HT1080 (cell line): Measurements from ENCODE around the gene AIF1. TPM values are rescaled to one million over a fixed set of nuclear protein-coding genes. Genes with fewer than 3 reads are reported as not detected.
A peak's percentile ranks its signal among the peaks of the same experiment; 100 is the strongest.
"Not testable (repeated sequence)": the region's sequence is repeated elsewhere in the genome, so short reads cannot be mapped to it uniquely, and the experiment has no call there.

ENCODE experiments used
- DNase-seq: peaks from one replicate; pipeline ENCODE4 v3.0.0-alpha.2; 2015; ENCODE audit warnings: low read depth
- total RNA-seq: library from RNA; depleted of rRNA; stranded (reverse); fragments of >200 nt; shearing (Covaris generic); gene quantifications from 2 replicates; pipeline ENCODE4 v1.2.3, GENCODE V29; 2014

Gene AIF1
- total RNA-seq, 1 experiment from 2014 or later: not detected

DNA sequence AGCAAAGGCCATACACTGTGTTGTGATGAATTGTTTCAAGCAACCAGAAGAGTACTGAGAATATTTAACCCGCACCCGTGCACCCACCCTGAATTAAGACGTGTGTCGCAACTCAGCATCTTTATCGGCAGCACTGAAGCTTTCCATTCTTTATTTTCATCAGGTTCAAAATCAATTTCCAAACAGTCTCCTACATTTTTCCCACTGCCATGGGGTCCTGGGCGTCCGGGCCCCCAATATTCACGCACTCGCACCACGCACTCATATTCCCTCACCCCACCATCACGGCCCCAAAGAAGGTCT, 34.6 kb upstream of the AIF1 start:
- no peak for DNase-seq

DNA sequence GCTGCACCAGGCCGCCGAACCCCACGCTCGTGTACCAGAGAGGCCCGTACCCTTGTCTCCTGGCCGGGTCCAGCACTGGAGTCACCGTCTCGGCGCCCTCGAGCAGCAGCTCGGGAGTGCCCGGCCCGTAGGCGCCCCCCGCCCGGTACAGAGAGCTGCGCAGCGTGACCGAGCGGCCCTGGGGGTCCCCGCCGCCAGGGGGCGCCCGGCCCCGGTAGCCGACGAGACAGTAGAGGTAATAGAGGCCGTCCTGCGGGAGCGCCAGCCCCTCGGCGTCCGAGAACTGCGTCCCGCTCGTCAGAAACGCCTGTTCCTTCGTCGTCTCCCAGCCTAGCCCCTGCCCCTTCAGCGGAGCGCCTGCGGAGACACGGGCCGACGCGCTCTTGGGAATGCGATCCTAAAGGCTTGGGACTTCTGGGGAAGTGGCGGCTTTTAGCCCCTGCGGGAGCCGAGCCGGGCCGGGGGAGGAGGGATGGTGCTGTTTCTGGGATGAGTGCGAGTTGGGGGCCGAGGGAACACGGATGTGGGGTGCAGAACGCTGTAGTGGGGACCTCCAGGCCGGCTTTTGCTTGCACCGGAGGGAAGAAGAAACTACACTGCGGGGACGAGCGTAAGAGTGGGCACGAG, 34.1 kb upstream of the AIF1 start:
- peak; percentile 73 for DNase-seq

DNA sequence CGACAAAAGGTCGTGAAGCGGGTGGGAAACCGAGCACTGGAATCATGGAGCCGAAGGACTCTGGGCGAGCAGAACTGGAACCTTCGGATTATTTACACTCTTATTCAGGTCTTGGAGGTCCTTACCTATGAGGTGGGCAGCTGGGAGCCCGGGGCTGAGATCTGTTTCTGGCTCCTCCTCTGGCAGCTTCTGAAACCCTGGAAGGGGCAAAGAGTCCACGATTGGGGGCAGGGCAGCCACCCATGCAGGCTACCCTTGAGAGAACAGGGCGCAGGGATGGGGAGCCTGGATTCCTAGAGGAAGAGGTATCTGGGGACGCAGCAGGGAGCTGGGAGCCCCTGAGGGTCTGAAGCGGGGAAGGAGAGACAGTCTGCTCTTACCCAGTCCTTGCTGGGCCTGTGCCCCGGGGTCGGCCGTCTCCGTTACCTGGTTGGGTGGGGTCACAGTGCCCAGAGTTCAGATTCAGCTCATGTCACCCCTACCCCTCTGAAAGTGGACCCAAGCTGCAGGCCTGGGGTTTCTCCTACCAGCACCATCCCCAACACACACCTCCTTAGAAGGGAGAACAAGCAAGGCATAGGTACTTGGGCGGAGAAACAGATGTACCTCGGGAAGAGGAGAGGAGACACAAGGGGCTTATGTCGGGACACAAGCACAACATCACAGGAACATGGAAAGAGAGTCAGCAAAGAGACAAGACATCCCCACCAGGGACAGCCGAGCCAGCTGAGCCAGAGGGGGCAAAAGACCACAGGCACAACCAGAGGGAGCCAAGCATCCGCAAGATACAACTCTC, 33.4 kb upstream of the AIF1 start:
- no peak for DNase-seq

DNA sequence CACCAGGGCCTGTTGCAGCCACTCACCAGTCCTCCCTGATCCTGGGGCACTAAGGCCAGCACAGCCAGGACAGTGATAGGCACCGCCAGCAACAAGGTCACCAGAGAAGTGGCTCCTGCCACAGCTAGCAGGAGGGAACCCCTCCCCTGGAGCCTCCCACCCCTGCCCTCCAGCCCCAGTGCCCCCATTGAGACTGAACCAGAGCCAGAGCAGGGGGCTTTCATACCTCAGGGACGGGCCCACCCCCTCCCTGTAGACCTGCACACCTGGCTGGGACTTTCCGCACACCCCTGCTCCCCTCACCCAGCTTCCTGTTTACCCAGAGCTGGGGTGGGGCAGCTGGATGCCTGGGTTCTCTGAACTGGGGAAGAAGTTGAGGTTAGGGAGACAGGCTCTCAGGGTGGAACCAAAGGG, 32.8 kb upstream of the AIF1 start, which contains the start of gene LTB:
LTB (minus strand) TSS at position 195 of the 414 bp plus-strand sequence; CDS start at position 188, 7 bp downstream.
- no peak for DNase-seq

DNA sequence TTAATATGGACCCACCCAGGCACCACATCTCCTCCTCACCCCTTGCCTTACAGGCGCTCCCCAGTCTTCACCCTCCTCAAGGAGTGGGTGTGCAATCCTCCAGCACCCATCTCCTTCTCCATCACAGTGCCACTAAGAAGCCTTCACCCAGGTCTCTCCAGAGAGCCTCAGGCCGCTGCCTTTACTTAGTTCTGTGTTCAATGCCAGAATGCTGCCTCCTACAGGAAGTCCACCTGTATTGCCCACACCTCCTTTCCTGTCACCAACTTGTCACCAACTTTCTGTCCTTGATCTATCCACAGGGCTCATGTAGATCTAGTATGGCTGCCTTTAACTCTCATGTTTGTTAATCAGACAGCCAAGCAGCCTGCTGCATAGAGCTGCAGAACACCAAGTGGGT, 29.5 kb upstream of the AIF1 start:
- DNase-seq: no peak

DNA sequence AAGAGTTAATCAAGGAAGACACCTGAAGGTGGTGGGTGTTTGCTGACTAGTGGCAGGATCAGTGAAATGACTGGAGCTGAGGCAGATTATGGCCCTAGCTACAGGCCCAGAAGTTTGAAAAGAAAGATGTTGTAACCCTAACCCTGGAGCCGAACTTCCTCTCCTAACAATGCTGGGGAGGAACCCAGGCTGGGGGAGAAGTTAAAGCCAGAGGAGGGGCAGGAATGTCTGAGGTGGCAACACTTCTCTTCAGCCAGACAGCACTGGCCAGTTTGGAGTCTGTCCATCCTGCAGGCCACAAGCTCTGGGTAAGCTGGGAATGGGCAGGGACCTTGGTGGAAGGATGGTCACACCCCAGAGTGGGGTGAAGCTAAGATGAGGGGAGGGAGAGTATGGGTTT, 29.0 kb upstream of the AIF1 start, which contains the start of gene LST1:
LST1 (plus strand) TSS at position 270 of the 400 bp plus-strand sequence. CDS start 1,023 bp downstream, outside the sequence.
- no peak for DNase-seq

DNA sequence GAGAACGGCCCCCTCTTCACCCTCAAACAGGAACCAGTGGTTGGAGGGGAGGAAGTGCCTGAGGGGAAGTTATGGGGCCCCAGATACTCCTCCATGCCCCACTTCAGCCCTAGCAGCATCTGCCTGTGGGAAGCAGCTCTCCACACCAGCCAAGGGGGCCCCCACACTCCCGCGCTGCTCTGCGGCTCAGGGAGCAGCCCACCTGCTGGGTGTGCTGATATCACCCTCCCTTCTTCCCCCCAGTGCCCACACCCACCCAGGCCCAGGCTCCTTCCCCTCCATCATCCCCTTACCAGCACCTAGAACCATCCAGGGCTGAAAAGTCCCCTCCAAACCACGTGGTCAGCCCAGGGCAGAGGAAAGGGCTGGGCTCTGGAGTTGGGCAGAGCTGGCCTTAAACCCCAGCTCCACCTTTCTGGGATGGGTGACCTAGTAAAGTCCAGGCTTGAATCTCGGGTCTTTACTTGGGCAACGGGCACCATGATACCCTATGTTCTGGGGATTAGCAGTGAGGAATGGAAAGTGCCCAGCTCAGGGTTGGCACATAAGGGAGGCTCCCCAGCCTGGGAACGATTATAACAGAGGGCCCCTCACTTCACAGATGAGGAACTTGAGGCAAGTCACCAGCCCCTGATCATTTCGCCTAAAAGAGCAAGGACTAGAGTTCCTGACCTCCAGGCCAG, 28.3 kb upstream of the AIF1 start:
- DNase-seq: no peak

DNA sequence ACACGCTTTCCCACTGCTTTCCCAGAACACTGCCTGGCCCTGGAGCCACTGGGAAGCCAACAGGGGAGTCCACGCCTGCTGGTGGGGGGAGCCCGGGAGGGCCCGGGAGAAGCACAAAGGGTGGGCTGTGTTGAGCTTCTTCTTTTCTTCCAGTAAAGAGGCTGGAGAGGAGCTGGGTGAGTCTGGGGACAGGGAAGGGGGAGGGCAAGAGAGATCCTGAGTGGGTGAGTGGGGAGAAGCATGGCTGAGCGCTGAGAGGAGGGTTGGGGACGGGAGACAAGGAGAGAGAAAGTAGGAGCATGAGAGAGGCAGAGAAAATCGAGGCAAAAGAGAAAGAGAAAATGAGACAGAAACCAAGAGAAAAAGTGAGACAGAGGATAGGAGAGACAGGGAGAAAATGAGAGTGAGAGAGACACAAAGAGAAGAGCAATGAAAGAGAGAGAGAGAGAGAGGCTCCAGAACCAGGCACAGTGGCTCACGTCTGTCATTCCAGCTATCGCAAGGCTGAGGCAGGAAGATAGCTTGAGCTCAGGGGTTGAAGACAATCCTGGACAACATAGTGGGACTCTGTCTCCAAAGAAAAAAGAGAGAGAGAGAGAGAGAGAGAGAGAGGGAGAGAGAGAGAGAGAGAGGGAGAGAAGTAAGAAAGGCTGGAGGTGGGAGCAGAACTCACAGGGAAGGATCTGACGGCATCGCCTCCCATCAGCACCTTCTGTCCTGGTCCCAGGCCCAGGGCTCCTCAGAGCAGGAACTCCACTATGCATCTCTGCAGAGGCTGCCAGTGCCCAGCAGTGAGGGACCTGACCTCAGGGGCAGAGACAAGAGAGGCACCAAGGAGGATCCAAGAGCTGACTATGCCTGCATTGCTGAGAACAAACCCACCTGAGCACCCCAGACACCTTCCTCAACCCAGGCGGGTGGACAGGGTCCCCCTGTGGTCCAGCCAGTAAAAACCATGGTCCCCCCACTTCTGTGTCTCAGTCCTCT, 26.9 kb upstream of the AIF1 start:
- no peak for DNase-seq

DNA sequence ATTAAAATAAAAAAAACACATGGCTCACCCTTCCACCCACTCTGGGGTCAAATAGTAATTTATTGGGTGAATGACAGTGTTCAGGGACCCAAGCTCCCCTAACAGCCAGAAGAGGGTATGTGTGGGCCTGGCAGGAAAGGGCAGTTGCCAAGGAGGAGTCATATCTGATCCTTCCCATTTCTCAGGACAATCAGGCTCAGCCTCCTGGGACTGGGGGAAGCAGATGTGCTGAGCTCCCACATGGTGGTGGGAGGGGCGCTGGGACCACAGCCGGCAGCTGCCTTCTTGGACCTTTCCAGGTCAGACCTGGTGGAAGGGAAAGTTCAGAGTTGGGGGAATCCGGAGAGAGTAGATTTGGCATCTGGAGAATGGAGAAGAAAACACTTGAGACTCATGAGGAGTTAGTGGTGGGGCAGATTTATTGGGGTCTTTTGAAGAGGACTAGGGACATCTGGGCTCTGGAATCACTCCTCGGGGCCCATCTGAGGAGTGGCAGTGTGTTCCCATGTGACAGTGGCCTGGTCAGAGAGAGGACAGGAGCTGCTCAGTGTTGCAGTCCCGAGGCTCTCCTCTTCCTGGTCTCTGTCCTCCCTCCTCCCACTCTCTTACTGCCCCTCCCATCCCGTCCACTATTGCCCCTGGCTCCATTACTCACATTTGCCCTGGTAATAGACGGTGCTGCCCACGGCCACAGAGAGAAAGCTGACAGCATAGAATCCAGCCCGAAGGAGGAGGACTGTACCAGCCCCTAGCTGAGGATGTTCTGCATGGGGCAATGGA, 26.0 kb upstream of the AIF1 start:
- DNase-seq: no peak

DNA sequence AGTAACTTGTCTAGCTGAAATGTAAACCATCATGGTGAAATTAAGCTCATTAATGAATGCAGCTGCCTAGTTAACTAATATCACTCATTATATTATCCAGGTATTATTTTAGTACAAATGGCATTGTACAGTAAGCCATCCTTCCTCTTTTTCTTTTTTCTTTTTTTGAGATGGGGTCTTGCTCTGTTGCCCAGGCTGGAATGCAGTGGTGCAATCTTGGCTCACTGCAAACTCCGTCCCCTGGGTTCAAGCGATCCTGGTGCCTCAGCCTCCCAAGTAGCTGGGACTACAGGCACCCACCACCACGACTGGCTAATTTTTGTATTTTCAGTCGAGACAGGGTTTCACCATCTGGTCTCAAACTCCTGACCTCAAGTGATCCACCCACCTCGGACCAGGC, 24.3 kb upstream of the AIF1 start:
- not testable (repeated sequence) for DNase-seq

DNA sequence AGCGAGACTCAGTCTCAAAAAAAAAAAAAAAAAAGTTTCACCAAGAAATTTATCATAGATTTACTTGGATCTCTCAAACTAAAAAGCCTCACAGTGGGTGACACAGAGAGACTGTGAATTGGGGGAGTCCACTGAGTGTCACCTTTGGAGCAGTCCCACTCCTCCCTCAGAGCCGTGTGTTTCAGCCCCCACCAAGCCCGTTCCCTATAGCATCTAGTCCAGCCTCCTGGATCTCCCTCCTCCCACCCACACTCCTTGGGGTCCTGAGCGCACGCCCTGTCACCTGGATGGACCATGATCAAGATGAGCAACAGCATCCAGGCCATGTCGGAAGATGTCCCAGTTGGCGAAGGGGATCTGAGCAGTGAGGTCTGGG, 22.6 kb upstream of the AIF1 start:
- no peak for DNase-seq

DNA sequence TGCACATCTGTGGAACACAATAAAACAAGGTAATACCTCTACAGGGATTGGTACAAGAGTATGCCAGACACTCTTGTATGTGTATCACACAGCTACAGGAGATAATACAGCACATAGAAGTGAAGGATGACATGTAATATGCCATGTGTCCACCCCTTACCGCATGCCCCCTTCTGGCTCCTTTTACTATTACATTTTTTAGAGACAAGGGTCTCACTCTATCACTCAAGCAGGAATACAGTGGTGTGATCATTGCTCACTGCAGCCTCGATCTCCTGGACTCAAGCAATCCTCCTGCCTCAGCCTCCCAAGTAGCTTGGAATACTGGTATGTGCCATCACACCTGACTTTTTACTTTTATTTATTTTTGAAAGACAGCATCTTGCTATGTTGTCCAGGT, 18.0 kb upstream of the AIF1 start:
- DNase-seq: peak; percentile 48

DNA sequence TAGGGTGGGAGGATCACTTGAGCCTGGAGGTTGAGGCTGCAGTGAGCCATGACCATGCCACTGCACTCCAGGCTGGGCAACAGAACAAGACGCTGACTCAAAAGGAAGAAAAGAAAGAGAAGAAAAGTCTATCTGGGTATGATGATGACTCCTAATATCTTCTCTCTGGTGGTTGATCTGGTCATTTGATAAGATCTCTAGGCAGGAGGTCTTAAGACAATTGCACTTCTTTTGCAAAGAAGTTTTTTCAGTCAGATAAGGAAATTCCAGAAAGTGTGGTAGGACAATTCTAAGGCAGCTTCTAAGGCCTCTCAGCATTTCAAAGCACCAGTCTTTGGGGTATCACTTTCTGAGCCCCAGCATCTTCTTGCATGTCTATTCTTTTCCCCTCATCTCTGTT, 7.7 kb upstream of the AIF1 start:
- no peak for DNase-seq

DNA sequence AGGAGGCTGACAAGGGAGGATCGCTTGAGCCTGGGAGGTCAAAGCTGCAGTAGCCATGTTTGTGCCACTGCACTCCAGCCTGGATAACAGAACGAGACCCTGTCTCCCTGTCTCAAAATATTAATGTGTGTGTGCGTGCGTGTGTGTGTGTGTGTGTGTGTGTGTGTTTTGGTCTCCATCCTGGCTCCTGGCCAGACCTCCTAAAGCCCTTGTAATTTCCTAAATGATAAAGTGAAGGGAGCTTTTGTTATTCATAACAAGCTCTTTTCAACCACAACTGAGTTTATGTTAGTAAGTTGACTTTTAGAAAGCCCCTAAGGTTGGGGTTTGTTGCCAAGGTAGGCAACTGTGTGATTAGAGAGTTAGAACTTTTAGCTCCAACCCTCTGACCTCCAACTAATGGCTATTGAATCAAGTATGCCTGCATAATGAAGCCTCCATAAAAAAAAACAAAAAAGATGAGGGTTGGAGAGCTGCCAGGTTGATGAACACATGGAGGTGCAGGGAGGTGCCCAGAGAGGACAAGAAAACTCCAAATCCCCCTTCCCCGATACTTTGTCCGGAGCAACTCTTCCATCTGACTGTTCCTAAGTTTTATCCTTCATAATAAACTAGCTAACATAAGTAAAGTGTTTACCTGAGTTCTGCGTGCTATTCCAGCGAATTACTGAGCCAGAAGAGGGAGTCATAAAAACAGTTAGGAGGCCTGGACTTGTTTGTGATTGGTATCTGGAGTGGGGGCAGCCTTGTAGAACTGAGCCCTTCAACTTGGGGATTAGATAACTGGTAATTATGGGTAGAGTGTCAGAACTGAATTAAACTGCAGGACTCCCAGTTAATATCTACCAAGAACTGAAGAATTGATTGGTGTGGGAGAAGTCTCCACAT, 5.3 kb upstream of the AIF1 start:
- DNase-seq: no peak

DNA sequence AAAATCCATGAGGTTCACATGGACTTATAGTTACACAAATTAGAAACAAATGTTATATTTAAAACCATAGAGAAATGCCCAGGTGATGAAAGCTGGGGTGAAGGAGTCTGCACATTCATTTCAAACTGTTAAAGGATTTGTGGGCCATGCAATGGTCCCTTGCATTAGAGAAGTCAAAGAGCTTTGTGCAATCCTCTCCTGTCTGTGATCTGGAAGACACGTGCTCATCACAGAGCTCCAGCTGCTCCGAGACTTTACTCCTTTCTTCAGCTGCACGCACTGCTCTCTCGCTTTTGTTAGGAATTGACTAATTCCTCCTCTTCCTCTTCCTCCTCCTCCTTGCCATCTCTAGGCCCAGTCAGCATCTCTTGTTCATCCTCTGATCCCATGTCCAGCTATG, 4.1 kb upstream of the AIF1 start:
- no peak for DNase-seq

DNA sequence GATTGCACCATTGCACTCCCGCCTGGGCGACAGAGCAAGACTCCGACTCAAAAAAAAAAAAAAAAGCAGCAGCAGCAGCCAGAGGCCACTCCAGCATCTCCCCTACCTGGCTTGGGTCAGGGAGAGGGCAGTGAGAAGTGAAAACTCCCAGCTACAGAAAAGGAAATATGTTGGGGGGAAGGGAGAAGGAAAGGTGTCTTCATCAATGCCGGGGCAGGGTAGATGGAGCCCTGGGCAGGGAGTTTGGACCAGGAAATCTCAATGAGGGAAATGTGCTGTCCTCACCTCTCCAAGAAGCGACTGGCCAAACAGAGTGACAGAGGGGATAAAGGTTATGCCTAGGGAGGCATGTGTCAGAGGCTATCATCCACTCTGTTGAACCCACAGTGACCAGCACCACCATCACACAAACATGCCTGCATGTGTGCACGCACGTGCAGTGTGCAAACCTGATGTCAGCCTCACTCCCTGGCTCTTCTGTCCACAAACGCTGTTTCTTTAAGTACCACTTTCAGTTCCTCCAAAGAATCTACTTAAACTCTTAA, 887 bp upstream of the AIF1 start:
- no peak for DNase-seq

DNA sequence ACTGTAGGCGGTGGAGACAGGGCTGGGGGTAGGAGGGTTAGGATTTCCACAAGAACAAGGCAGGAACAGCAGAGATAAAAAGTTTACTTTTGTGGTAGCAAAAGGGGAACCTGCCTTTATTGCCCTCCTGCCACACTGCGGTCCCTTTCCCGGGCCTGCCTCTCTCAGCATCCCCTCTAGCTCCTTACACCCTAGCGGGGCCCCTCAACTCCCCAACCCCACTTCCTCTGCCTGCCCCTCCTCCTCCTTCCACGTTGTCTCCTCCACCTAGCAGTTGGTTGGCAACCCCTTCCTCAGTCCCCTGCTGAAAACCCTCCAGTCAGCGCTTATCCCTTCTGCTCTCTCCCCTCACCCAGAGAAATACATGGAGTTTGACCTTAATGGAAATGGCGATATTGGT, 714 bp downstream of the AIF1 start:
- no peak for DNase-seq

DNA sequence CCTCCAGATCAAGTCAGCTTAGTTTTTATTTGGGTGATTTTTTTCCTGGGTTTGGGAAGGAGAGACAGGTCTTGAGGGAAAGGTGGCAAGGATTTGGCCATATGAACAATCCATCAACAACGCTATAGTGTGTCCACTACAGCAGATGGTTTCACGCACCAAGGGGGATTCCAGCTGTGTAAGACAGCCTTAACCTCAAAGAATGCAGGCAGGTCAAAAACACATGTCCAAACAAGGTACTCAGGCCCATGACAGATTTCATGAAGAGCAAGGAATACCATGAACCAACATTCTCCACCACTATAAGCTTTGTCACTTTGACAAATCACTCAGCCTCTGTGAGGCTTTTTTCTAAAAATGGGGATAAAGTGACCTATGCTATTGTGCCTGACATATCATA, 2.0 kb downstream of the AIF1 start:
- DNase-seq: no peak
